Stimulated activated CD4-positive, alpha-beta T cell treated with anti-CD3 and anti-CD28 coated beads, Interleukin-1b, Interleukin-23, amount 100 ng/mL, for 48 hours (primary cell): ENCODE measurements around the gene AGTRAP.

Source experiments
- DNase-seq: peaks from one replicate; pipeline ENCODE4 v3.0.0-alpha.2; 2020

The AGTRAP gene

GRCh38 chr1:11735854-11736745, at the start of gene AGTRAP:
AGTRAP (plus strand) TSS chr1:11736136; CDS start chr1:11736209, 73 bp downstream.
- DNase-seq, result peak; percentile 91

- DNase-seq, result no peak
Observed at GRCh38 chr1:11688506-11688905, 47.4 kb upstream of the AGTRAP start.

DNA sequence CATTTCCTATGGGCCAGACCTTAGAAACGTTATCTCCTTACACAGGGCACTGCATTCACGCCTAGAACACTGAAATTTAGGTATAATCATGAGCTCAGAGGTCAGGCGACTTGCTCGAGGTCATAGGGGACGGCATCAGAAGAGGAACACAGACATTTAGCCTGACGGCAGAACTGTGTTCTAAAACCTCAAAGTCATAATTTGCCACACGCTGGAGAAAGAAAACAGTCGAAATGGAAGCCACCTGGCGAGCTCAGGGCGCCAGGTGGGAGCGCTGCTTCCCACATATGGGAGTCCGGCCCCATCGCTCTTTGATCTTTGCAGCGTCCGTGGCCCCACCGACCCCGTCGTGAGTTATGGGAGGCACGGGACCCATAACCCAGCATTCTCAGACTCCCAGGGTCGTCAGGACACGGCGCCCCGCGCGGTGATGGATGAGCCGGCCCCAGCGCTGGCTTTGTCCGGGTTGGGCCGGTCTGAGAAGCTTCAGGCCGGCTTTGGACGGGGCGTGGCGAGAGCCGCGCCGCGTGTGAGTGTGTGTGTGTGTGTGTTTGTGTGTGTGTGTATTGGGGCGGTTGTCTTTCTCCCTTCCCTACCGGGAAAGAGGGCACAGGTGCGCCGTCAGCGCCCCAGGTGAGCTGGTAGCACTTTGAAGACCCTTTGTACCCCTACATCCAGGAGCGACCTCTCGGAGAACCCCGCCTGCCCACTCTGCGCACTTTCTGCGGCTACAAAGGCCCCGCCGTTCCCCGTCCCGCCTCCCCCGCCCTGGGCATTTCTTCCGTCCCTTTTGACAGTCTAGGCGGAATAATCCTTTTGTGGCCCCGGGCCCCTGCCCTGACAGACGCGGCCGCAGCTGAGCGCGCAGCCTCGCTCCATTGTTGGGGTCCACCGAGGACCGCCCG, 45.3 kb upstream of the AGTRAP start:
- DNase-seq, result no peak

DNA sequence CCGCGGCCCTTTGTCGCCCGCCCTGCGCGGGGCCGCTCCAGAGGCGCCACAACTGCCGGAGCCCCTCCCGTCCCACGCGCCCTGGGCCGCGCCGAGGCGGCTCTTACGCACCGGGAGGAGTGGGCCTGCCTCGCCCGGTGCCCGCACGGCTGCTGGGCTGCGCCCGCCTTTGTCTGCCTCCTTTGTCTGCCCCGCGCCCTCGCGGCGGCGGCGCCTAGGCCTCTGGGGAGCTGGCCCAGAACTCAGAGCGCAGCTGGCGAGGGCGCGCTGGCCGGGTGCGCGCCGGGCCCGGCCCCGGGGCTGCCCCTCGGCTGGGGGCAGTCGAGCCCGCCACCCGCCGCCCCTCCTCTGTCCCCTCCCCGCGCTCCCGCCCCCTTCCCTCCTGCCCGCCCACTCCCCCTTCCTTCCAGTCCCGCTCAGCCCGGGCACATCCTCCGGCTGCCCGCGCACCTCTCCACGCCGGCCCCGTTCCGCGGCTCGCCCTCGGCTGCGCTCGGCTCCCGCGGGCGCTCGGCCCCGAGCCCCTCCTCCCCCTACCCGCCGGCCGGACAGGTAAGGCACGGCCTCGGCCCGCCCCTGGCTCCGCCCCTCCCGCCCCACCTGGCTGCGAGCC, 44.5 kb upstream of the AGTRAP start, which contains the start of gene DRAXIN:
Gene DRAXIN (plus strand): TSS at position 409 of the 613 bp plus-strand sequence. CDS start 14,549 bp downstream, outside the sequence.
- DNase-seq, result no peak

GRCh38 chr1:11691928-11692711, 43.8 kb upstream of the AGTRAP start:
- no peak for DNase-seq

- peak; percentile 39 for DNase-seq
Observed at GRCh38 chr1:11693024-11693590, 42.8 kb upstream of the AGTRAP start.

- DNase-seq, result no peak
Observed at GRCh38 chr1:11693917-11694316, 42.0 kb upstream of the AGTRAP start.

DNA sequence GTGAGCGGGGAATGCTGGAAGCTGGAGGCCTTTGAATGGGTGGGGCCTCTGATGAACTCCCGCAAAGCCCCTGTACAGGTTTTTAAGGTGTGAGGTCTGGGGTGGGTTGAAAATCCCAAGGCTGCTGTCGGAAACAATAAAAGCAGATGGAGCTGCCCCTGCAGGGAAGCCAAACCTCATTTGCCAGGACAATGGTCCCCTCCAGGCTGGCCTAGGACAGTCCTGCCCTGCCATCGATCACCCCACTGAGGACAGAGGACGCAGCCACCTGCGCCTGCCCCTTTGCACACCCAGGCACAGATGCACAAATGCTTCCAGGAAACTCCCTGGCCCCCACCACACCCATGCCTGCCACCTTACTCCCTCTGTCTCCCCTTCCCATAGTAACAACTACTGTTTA, 40.1 kb upstream of the AGTRAP start:
- DNase-seq, result no peak

DNA sequence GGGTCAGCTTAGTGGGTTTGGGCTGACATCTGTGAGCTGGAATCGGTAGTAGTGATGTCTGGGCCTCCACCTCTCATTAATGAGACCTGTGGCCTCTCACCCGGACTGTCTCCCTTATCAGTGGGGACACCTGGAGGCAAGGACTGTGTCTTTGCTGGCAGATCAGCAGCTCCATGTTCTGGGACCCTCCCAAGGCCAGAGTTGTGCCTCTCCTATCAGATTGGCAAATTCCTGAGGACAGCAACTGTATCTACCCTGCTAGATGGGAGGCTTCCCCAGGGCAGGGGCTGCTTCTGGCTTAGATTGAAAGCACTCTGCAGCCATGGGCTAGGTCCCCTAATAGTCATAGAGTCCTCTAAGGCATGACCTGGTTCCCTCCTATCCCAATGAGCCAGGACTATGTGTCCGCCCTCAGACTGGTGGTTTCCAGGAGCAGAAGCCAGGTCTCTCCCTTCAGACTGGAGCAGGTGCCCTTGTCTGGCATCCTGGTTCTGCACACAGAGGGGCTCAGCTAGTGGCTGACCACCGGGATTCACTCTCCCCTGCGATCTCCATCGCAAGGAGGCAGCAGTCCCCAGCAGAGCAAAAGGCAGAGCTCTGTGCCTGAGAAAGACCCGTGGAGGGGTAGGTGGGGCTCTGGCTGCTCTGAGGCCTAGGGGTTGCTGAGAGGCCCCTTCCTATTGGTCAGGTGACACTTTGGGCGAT, 38.6 kb upstream of the AGTRAP start:
- DNase-seq, result no peak

- no peak for DNase-seq
Observed at GRCh38 chr1:11697893-11698210, 38.1 kb upstream of the AGTRAP start.

DNA sequence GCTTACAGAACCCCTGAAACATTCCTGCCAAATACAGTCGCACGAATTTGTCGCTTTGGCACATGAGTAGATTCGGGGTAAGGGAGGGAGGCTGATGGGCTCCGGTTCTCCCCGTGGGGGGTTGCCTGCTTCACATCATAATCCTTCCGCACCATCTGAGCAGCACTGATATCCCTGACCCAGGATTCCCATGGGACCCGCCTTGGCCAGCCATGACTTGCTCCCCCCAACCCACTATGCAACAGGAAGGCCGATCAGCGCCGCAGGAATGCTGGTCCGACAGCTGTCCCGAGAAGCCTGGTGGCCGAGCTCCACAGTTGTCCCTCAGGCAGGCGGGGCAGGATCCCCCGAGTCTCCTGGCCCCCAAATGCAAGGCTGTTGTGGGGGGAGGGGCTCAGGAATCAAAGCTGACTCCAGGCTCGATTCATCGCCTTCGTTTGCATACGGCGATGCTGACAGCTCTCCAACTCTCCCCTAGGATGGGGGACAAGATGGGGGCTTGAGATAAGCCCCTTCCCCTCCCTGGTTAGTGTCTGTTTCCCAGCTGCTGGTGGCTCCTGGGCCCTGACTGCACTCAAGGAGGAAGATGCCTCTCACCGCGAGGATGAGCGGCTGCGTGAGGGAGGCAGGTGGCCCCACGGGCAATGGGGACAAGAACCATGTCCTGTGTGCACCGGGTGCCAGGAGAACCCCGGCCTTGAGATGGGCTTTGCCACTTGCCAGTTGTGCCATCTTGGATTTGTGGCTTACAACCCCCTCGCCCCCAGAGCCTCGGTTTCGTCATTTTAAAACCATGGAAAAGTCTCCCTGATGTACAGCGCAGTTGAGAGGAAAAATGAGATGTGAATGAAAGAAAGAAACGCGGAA, 35.1 kb upstream of the AGTRAP start:
- DNase-seq, result no peak

GRCh38 chr1:11701551-11701961, 34.4 kb upstream of the AGTRAP start:
- no peak for DNase-seq

DNA sequence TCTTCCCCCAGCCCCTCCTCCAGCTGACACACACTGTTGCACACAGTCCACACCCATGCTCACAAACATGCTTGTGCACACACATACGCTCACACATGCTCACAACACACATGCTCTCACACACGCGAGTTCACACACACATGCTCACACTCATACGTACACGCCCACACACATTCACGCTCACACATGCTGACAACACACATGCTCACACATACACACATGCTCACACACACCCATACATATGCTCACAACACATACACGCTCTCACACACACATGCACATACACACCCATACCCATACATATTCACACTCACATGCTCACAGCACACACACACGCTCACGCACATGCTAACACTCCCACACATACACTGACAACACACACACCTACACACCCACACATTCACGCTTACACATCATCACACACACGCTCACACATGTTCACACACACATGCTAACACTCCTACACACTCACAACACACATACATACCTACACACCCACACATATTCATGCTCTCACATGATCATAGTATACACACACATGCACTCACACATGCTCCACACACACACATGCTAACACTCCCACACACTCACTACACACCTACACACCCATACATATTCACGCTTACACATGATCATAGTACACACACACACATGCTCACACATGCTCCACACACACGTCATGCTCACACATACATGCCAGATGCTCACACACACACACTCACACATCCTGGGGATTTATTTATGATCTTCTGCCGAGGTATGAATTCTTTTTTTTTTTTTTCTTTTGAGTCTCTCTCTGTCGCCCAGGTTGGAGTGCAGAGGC, 33.7 kb upstream of the AGTRAP start:
- no peak for DNase-seq

DNA sequence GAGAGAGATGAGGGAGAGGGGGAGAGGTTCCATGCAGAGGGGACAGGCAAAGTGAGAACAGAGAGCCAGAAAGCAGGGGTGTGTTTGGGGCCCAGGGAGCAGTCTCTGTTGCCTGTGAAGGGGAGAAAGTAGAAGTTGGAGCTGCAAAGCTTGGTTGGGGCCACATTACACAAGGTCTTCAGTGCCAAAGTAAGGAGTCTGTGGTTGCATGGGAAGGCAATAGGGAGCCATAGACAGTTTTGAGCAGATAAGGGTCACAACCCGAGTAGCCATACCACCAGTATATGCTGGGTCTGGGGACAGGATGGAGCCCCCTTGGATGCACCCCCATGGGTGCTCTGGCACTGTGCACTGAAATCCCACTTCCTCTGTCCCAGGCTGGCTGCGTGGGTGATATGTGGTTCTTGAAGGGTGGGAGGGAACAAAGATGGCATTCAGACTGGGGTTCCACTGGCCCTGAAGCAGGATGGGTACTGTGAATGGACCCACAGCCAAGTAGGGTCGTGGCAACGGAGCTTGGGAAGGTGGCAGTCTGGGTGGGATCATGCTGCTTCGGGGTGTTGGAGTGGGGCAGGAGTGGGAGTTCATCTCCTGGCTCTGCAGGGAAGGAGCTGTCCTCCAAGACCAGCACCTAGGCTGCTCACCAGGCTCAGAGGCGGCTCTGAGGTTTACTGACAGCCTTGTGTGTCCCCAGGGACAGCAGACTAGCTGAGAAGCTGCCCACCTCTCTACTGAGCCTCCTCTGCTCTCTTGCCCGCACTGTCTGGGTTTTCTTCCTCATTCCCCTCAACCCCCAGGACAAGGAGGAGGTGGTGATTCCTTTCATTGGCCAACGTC, 32.4 kb upstream of the AGTRAP start:
- no peak for DNase-seq

DNA sequence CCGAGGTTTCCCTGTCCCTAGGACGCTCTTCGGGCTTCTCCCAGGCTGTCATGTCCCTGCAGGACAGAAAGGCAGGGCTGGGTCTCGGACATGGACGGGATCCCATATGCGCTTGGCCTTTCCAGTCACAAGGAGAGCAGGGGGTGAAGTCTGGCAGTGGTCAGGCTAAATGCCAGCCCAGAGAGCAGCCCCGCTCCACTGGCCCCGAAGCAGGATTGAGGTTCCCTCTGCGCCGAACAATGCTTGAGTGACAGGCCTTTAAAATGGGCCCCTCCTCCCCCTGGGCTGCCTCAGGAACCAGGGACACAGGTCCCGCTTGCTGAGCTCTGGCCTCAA, 31.8 kb upstream of the AGTRAP start:
- no peak for DNase-seq

DNA sequence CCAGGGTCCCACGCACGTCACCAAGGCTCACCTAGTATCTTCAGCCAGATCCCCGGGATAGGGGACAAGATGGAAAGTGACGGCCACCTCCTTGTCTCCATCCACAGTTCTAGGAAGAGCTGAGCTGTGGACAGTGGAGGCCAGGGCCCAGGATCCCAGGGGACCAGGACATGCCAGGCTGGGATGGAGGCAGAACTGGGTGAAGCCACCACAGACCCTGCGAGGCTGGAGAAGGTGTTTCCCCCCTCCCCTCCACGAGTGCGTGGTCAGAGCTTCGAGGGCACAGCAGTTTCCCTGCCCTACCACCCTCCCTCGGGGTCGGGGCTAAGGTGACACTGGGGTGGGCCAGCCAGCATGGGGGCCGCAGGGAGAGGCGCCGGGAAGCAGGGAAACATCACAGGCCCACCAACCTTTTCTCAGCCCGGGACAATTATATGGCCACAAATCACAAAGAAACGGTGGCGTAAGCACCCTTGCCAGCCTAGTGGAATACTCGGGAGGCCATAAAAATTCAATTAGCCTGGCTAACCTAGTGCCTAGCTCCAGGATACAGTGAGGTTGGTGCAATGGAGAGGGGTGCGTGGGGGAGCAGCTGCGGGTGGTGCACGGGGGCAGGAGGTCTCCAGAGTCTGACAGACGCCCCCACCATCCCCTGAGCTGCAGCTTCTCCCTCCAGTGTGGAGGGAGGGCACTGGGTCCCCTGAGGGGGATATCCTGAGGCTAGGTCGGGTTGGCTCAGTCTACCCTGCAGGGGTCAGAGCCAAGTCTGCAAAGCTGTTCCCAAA, 31.1 kb upstream of the AGTRAP start:
- no peak for DNase-seq

DNA sequence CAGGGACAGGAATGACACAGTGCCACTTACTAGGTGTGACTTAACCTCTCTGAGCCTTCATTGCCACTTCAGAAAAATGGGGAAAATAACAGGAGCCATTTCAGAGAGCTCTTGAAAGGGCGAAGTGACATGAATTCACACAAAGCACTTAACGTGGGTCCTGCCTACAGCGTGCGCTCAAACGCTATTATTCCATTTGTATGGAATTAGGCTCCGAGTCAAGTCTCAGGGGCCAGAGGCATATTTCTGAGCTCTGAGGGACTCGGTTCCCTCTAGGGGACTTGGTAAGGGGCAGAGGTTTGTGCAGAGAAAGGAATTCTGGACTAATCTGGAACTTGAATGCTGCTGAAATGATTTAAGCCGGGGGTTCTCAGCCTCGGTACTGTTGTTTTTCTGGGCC, 30.3 kb upstream of the AGTRAP start:
- DNase-seq, result no peak

- no peak for DNase-seq
Observed at GRCh38 chr1:11706292-11706691, 29.6 kb upstream of the AGTRAP start.
